Measurements from ENCODE around the gene HNRNPUL1. TPM values are rescaled to one million over a fixed set of nuclear protein-coding genes. Genes with fewer than 3 reads are reported as not detected.

HNRNPUL1 gene
- total and polyA plus RNA-seq, 2 experiments from 2014 or later = 204 to 207 TPM

DNA sequence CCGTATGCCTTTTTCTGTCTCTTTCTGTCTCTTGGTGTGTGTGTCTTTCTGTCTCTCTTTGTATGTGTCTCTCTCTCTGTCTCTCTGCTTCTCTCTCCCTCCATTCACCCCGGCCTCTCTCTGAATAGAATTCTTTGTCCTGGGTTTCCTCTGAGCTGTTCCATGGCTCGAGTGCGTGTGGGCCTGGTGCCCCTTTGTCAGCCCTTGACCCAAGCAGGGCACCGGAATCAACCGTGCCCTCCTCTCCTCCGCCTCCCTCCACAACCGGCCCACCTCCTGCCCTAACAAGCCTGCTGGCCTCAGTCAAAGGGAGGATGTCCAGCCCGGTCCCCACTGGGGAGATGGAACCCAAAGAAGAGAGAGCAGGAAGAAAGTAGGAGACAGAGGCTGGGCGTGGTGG, 41.9 kb upstream of the HNRNPUL1 start (continued):
- TF ChIP-seq, protein P1, sequence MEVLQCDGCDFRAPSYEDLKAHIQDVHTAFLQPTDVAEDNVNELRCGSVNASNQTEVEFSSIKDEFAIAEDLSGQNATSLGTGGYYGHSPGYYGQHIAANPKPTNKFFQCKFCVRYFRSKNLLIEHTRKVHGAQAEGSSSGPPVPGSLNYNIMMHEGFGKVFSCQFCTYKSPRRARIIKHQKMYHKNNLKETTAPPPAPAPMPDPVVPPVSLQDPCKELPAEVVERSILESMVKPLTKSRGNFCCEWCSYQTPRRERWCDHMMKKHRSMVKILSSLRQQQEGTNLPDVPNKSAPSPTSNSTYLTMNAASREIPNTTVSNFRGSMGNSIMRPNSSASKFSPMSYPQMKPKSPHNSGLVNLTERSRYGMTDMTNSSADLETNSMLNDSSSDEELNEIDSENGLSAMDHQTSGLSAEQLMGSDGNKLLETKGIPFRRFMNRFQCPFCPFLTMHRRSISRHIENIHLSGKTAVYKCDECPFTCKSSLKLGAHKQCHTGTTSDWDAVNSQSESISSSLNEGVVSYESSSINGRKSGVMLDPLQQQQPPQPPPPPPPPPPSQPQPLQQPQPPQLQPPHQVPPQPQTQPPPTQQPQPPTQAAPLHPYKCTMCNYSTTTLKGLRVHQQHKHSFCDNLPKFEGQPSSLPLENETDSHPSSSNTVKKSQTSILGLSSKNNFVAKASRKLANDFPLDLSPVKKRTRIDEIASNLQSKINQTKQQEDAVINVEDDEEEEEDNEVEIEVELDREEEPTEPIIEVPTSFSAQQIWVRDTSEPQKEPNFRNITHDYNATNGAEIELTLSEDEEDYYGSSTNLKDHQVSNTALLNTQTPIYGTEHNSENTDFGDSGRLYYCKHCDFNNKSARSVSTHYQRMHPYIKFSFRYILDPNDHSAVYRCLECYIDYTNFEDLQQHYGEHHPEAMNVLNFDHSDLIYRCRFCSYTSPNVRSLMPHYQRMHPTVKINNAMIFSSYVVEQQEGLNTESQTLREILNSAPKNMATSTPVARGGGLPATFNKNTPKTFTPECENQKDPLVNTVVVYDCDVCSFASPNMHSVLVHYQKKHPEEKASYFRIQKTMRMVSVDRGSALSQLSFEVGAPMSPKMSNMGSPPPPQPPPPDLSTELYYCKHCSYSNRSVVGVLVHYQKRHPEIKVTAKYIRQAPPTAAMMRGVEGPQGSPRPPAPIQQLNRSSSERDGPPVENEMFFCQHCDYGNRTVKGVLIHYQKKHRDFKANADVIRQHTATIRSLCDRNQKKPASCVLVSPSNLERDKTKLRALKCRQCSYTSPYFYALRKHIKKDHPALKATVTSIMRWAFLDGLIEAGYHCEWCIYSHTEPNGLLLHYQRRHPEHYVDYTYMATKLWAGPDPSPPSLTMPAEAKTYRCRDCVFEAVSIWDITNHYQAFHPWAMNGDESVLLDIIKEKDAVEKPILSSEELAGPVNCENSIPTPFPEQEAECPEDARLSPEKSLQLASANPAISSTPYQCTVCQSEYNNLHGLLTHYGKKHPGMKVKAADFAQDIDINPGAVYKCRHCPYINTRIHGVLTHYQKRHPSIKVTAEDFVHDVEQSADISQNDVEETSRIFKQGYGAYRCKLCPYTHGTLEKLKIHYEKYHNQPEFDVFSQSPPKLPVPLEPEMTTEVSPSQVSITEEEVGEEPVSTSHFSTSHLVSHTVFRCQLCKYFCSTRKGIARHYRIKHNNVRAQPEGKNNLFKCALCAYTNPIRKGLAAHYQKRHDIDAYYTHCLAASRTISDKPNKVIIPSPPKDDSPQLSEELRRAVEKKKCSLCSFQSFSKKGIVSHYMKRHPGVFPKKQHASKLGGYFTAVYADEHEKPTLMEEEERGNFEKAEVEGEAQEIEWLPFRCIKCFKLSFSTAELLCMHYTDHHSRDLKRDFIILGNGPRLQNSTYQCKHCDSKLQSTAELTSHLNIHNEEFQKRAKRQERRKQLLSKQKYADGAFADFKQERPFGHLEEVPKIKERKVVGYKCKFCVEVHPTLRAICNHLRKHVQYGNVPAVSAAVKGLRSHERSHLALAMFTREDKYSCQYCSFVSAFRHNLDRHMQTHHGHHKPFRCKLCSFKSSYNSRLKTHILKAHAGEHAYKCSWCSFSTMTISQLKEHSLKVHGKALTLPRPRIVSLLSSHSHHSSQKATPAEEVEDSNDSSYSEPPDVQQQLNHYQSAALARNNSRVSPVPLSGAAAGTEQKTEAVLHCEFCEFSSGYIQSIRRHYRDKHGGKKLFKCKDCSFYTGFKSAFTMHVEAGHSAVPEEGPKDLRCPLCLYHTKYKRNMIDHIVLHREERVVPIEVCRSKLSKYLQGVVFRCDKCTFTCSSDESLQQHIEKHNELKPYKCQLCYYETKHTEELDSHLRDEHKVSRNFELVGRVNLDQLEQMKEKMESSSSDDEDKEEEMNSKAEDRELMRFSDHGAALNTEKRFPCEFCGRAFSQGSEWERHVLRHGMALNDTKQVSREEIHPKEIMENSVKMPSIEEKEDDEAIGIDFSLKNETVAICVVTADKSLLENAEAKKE (CRISPR knock-in tag; IDR thresholded peaks at IDR 0.05) = no peak

DNA sequence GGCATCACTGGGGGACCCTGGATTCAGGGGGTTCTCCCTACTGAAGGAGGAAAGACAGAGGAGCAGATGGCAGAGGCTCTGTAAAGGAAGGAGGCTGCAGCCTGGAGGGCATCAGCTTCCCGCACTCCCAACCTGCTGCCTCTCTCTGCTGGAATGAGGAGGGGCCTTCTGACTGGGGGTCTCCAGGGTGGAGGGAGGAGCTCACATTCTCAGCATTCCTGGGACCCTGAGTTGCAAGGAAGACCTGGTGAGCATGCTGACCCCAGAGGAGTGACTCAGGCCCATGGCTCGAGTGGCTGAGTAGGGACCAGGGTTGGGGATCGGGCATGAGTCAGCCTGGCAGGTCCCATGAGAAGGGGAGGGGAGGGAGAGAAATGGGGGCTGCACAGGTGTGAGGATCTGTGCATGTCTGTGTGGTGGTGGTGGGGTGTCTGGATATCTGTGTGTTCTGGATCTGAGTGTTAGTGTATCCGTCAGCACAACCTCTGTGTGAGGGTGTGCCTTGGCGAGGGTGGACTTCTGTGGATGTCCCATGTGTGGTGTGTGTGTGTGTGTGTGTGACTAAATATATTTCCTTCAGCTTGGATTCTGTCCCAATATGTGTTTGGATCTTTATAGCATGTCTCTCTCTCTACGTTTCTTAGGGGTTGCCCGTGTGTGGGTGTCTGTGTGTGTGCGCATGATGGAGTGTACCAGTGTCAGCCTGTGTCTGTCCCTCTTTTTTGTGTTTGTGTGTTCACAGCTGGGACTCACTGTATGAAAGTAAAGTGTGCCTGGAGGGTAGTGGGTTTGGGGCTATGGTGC, 40.5 kb upstream of the HNRNPUL1 start:
- H3K4me2 ChIP-seq = peak overlapping the region; percentile 71
- peaks cover 33% of the 10 kb centered on the region for H3K4me1 ChIP-seq (ENCODE audit: insufficient read depth)
- no peak overlapping the region for H2AFZ ChIP-seq
- ATAC-seq (peak; percentile 3), DNase-seq (ENCODE audit: low spot score) (peak; percentile 76)
- peak overlapping the region; percentile 59 for H3K27ac ChIP-seq (ENCODE audit: low read depth)
- H4K20me1 ChIP-seq (replicated peaks; ENCODE audit: insufficient read depth) = no peaks in the 10 kb centered on the region
- 0 out of 2 replicates have a peak overlapping the region, but pooled peaks have one; percentile 27 for H3K4me3 ChIP-seq
- no peaks in the 10 kb centered on the region for H3K9me2 ChIP-seq (ENCODE audit: insufficient read depth)
- TF ChIP-seq POLR2AphosphoS5 (IDR thresholded peaks at IDR 0.05; ENCODE audit: low read depth) = peak; percentile 41; the same call in 1 of the 2 replicates
- TF ChIP-seq CREB1 (CRISPR knock-in tag; IDR thresholded peaks at IDR 0.05; ENCODE audit: low read depth) = no peak
- H3K9me3 Mint-ChIP-seq = no peaks in the 10 kb centered on the region; the same call in 2 of the 3 replicates
- H3K27ac Mint-ChIP-seq = peak overlapping the region; percentile 88
- H3K27me3 ChIP-seq (ENCODE audit: insufficient read depth) = no peaks in the 10 kb centered on the region
- peaks cover 51% of the 10 kb centered on the region for H3K4me1 Mint-ChIP-seq
- H3K27me3 Mint-ChIP-seq (ENCODE audit: insufficient read depth, low read depth, poor library complexity) = peaks cover 10% of the 10 kb centered on the region
- H3F3A ChIP-seq (replicated peaks; ENCODE audit: low read depth) = peaks cover 22% of the 10 kb centered on the region
- peaks cover 13% of the 10 kb centered on the region; the same call in 1 of the 2 replicates for H3K79me2 ChIP-seq (replicated peaks; ENCODE audit: insufficient read depth)
- H3K36me3 Mint-ChIP-seq (ENCODE audit: low read depth) = peaks cover 19% of the 10 kb centered on the region
- no peaks in the 10 kb centered on the region for H3K36me3 ChIP-seq (ENCODE audit: insufficient read depth)
- peak overlapping the region; percentile 45; the same call in 1 of the 3 replicates for H3K4me3 Mint-ChIP-seq
